ENCODE measurements around the gene E2F6.

E2F6 gene

GRCh38 chr2:11492720-11493119 lies 26.8 kb upstream of the E2F6 start:
- no peak for DNase-seq (ENCODE audit: low read depth)

GRCh38 chr2:11492244-11492643 lies 26.3 kb upstream of the E2F6 start:
- DNase-seq (ENCODE audit: low read depth), result no peak

- DNase-seq (ENCODE audit: low read depth), result no peak
Measured at GRCh38 chr2:11491348-11491933, 25.5 kb upstream of the E2F6 start.

GRCh38 chr2:11490194-11490593 lies 24.2 kb upstream of the E2F6 start:
- no peak for DNase-seq (ENCODE audit: low read depth)

GRCh38 chr2:11488809-11489208 lies 22.8 kb upstream of the E2F6 start:
- DNase-seq (ENCODE audit: low read depth), result no peak

- DNase-seq (ENCODE audit: low read depth), result no peak
Measured at GRCh38 chr2:11483806-11484617, 18.1 kb upstream of the E2F6 start.

- DNase-seq (ENCODE audit: low read depth), result no peak
Measured at GRCh38 chr2:11482473-11483035, 16.6 kb upstream of the E2F6 start.

GRCh38 chr2:11481789-11482472 lies 16.0 kb upstream of the E2F6 start:
- no peak for DNase-seq (ENCODE audit: low read depth)

- DNase-seq (ENCODE audit: low read depth), result no peak
Measured at GRCh38 chr2:11481426-11481788, 15.4 kb upstream of the E2F6 start.

- no peak for DNase-seq (ENCODE audit: low read depth)
Measured at GRCh38 chr2:11480859-11481258, 14.9 kb upstream of the E2F6 start.

GRCh38 chr2:11480406-11480805 lies 14.4 kb upstream of the E2F6 start:
- DNase-seq (ENCODE audit: low read depth), result no peak

- DNase-seq (ENCODE audit: low read depth), result no peak
Measured at GRCh38 chr2:11478899-11479605, 13.1 kb upstream of the E2F6 start.

- DNase-seq (ENCODE audit: low read depth), result peak; percentile 83
Measured at GRCh38 chr2:11477994-11478393, 12.0 kb upstream of the E2F6 start.

GRCh38 chr2:11473659-11474433 lies 7.9 kb upstream of the E2F6 start:
- no peak for DNase-seq (ENCODE audit: low read depth)

GRCh38 chr2:11467749-11468148 lies 1.8 kb upstream of the E2F6 start:
- no peak for DNase-seq (ENCODE audit: low read depth)

GRCh38 chr2:11467129-11467649 lies 1.2 kb upstream of the E2F6 start:
- no peak for DNase-seq (ENCODE audit: low read depth)

- no peak for DNase-seq (ENCODE audit: low read depth)
Measured at GRCh38 chr2:11466307-11467128, 557 bp upstream of the E2F6 start.

GRCh38 chr2:11465110-11465484 lies 864 bp downstream of the E2F6 start:
- no peak for DNase-seq (ENCODE audit: low read depth)

GRCh38 chr2:11459816-11460215 lies 6.1 kb downstream of the E2F6 start:
- DNase-seq (ENCODE audit: low read depth), result no peak

GRCh38 chr2:11458753-11459152 lies 7.2 kb downstream of the E2F6 start:
- DNase-seq (ENCODE audit: low read depth), result no peak
